Neural cell (in vitro differentiated cells): ENCODE results near the gene TRPV5. TPM values are rescaled to one million over a fixed set of nuclear protein-coding genes. Genes with fewer than 3 reads are reported as not detected.

ENCODE experiments used
- H2AFZ ChIP-seq: fragments of 200-600, 300-800 bp; sonication (generic), shearing (Covaris generic); 2 replicates; pipeline ENCODE4 v1.6.0; 2014; ENCODE audit warnings: low read depth, mild to moderate bottlenecking, antibody characterized with exemption, low read length, moderate library complexity
- H3F3A ChIP-seq: fragments of 200-600 bp; shearing (Covaris generic); 2 replicates; pipeline ENCODE4 v1.6.1; 2016; ENCODE audit warnings: mild to moderate bottlenecking, moderate library complexity, mixed read lengths, antibody characterized with exemption, low read length; ENCODE audit not compliant: insufficient read depth, poor library complexity, severe bottlenecking
- H3K27ac ChIP-seq: fragments of 200-600, 300-800 bp; sonication (generic), shearing (Covaris generic); 2 replicates; pipeline ENCODE4 v1.5.1; 2014; ENCODE audit warnings: mild to moderate bottlenecking, low read length, moderate library complexity
- H3K27me3 ChIP-seq: fragments of 300-800, 200-600 bp; sonication (generic), shearing (Covaris generic); 2 replicates; pipeline ENCODE4 v1.6.0; 2014; ENCODE audit warnings: mild to moderate bottlenecking, low read depth, low read length, moderate library complexity; ENCODE audit not compliant: insufficient read depth
- H3K36me3 ChIP-seq: fragments of 300-800, 200-600 bp; sonication (generic), shearing (Covaris generic); 2 replicates; pipeline ENCODE4 v1.5.1; 2014; ENCODE audit warnings: mild to moderate bottlenecking, antibody characterized with exemption, low read length, moderate library complexity; ENCODE audit not compliant: insufficient read depth
- H3K4me2 ChIP-seq: fragments of 300-800, 200-600 bp; sonication (generic), shearing (Covaris generic); 2 replicates; pipeline ENCODE4 v1.6.0; 2014; ENCODE audit warnings: mild to moderate bottlenecking, low read length
- H3K4me3 ChIP-seq: fragments of 300-800, 200-600 bp; sonication (generic), shearing (Covaris generic); 2 replicates; pipeline ENCODE4 v1.5.1; 2014; ENCODE audit warnings: mild to moderate bottlenecking, low read length, moderate library complexity
- H3K79me2 ChIP-seq: fragments of 200-600 bp; shearing (Covaris generic); replicated peaks from 2 replicates; pipeline ENCODE4 v1.6.0; 2014; ENCODE audit warnings: mild to moderate bottlenecking, low read length, moderate library complexity; ENCODE audit not compliant: insufficient read depth
- H3K9ac ChIP-seq: fragments of 300-800, 200-600 bp; sonication (generic), shearing (Covaris generic); 2 replicates; pipeline ENCODE4 v1.6.1; 2016; ENCODE audit warnings: mild to moderate bottlenecking, low read length, mixed read lengths
- H3K9me2 ChIP-seq: fragments of 200-600 bp; shearing (Covaris generic); 2 replicates; pipeline ENCODE4 v1.6.1; 2016; ENCODE audit warnings: mild to moderate bottlenecking, low read length, mixed read lengths; ENCODE audit not compliant: insufficient read depth
- H3K9me3 ChIP-seq: fragments of 200-600, 300-800 bp; sonication (generic), shearing (Covaris generic); 2 replicates; pipeline ENCODE4 v1.6.1; 2016; ENCODE audit warnings: mild to moderate bottlenecking, mixed run types, low read length, moderate library complexity, mixed read lengths
- H4K20me1 ChIP-seq: fragments of 200-600 bp; shearing (Covaris generic); 2 replicates; pipeline ENCODE4 v1.6.1; 2016; ENCODE audit warnings: mild to moderate bottlenecking, mixed run types; ENCODE audit not compliant: insufficient read depth
- CTCF ChIP-seq: fragments of 450-650 bp; IDR thresholded peaks from 2 replicates; pipeline ENCODE4 v1.5.1; 2014; ENCODE audit warnings: antibody characterized with exemption, mild to moderate bottlenecking, moderate library complexity; ENCODE audit not compliant: poor library complexity, severe bottlenecking
- EP300 ChIP-seq: fragments of 450-650 bp; conservative IDR thresholded peaks from 2 replicates; pipeline ENCODE4 v1.6.1; 2014; ENCODE audit warnings: antibody characterized with exemption, mild to moderate bottlenecking, moderate library complexity; ENCODE audit not compliant: poor library complexity, severe bottlenecking
- EZH2 ChIP-seq: fragments of 200-600, 300-800 bp; shearing (Covaris generic), sonication (generic); IDR thresholded peaks from 2 replicates; pipeline ENCODE4 v1.6.1; 2014; ENCODE audit warnings: antibody characterized with exemption, low read length, borderline replicate concordance, mild to moderate bottlenecking; ENCODE audit not compliant: insufficient read depth, poor library complexity, severe bottlenecking
- MXI1 ChIP-seq: fragments of 450-650 bp; conservative IDR thresholded peaks from 2 replicates; pipeline ENCODE4 v1.6.1; 2014; ENCODE audit warnings: antibody characterized with exemption, mild to moderate bottlenecking; ENCODE audit not compliant: poor library complexity, severe bottlenecking
- POLR2AphosphoS5 ChIP-seq: IDR thresholded peaks from 2 replicates; pipeline ENCODE4 v1.6.1; 2012
- RAD21 ChIP-seq: fragments of 450-650 bp; conservative IDR thresholded peaks from 2 replicates; pipeline ENCODE4 v1.6.1; 2014; ENCODE audit warnings: antibody characterized with exemption, mild to moderate bottlenecking, moderate library complexity
- REST ChIP-seq: IDR thresholded peaks from 2 replicates; pipeline ENCODE4 v1.6.1; 2012; ENCODE audit warnings: borderline replicate concordance
- SMC3 ChIP-seq: fragments of 450-650 bp; conservative IDR thresholded peaks from 2 replicates; pipeline ENCODE4 v1.6.1; 2014; ENCODE audit warnings: antibody characterized with exemption, mild to moderate bottlenecking, moderate library complexity; ENCODE audit not compliant: poor library complexity
- TAF1 ChIP-seq: IDR thresholded peaks from 2 replicates; pipeline ENCODE4 v1.6.1; 2012; ENCODE audit warnings: low read depth
- polyA plus RNA-seq: library from polyadenylated mRNA; depleted of rRNA; stranded (reverse); fragments of >200 nt; gene quantifications from 2 replicates; pipeline ENCODE4 v1.2.3, GENCODE V29; 2014

The TRPV5 gene
- polyA plus RNA-seq, 1 donor from 2014 or later, result not detected

- Histone ChIP-seq H3K9me3 (no peaks in the 10 kb centered on the region), H4K20me1 (no peaks in the 10 kb centered on the region), H2AFZ (no peak overlapping the region), H3K4me3 (no peak overlapping the region), H3K9ac (no peak overlapping the region), H3F3A (no peaks in the 10 kb centered on the region), H3K27me3 (no peaks in the 10 kb centered on the region), H3K79me2 (no peaks in the 10 kb centered on the region), H3K9me2 (no peaks in the 10 kb centered on the region), H3K4me2 (no peak overlapping the region), H3K27ac (no peak overlapping the region), H3K36me3 (no peaks in the 10 kb centered on the region)
- TF ChIP-seq EZH2 (no peak), REST (no peak), CTCF (no peak), RAD21 (no peak), EP300 (no peak), SMC3 (no peak), TAF1 (no peak)
Observed at GRCh38 chr7:142862786-142863400, 70.7 kb downstream of the TRPV5 start.

GRCh38 chr7:142862351-142862750 is 71.2 kb downstream of the TRPV5 start:
- no peaks in the 10 kb centered on the region for H3K79me2 ChIP-seq
- TF ChIP-seq EP300, result no peak
- no peak for TF ChIP-seq CTCF
- TF ChIP-seq POLR2AphosphoS5, result no peak
- TF ChIP-seq EZH2, result no peak
- TF ChIP-seq RAD21, result no peak
- TF ChIP-seq SMC3, result no peak
- no peak for TF ChIP-seq REST
- TF ChIP-seq MXI1, result no peak
- no peak for TF ChIP-seq TAF1
- no peaks in the 10 kb centered on the region for H3F3A ChIP-seq
- no peak overlapping the region for H3K4me3 ChIP-seq
- H3K27ac ChIP-seq, result no peak overlapping the region
- H2AFZ ChIP-seq, result no peak overlapping the region
- no peaks in the 10 kb centered on the region for H3K27me3 ChIP-seq
- H3K9ac ChIP-seq, result no peak overlapping the region
- H3K4me2 ChIP-seq, result no peak overlapping the region
- H4K20me1 ChIP-seq, result no peaks in the 10 kb centered on the region
- H3K36me3 ChIP-seq, result no peaks in the 10 kb centered on the region
- no peaks in the 10 kb centered on the region for H3K9me3 ChIP-seq
- no peaks in the 10 kb centered on the region for H3K9me2 ChIP-seq
